Measurements from ENCODE around the gene ARHGAP24.

GRCh38 chr4:85774489-85774888 is 299.5 kb downstream of the ARHGAP24 start:
- TF ChIP-seq CTCF (conservative IDR thresholded peaks at IDR 0.05): no peak
- no peak for TF ChIP-seq ZFX (IDR thresholded peaks at IDR 0.05)
